Duodenal mucosa (tissue), 2 donors: ENCODE data around the gene SLC25A41.

Experiments
- H3K27ac ChIP-seq: one replicate; pipeline ENCODE4 v1.7.0; 2013; ENCODE audit warnings: low read depth, low read length
- H3K27me3 ChIP-seq, 2 donors: one replicate each; pipeline ENCODE4 v1.7.0; 2013; ENCODE audit warnings: low read length in 2 of 2, control low read depth in 1 of 2; ENCODE audit not compliant: insufficient read depth in 2 of 2, control insufficient read depth in 1 of 2
- H3K36me3 ChIP-seq, 2 donors: one replicate each; pipeline ENCODE4 v1.7.0; 2013; ENCODE audit warnings: low read length in 2 of 2, control low read depth in 1 of 2; ENCODE audit not compliant: insufficient read depth in 2 of 2, control insufficient read depth in 1 of 2
- H3K4me1 ChIP-seq, 2 donors: one replicate each; pipeline ENCODE4 v1.7.0; 2013; ENCODE audit warnings: low read length in 2 of 2, control low read depth in 1 of 2; ENCODE audit not compliant: insufficient read depth in 2 of 2, control insufficient read depth in 1 of 2
- H3K4me3 ChIP-seq, 2 donors: one replicate each; pipeline ENCODE4 v1.7.0; 2013; ENCODE audit warnings: low read length in 2 of 2, low read depth in 1 of 2
- H3K9ac ChIP-seq, 2 donors: one replicate each; pipeline ENCODE4 v1.7.0; 2013; ENCODE audit warnings: low read length in 2 of 2, low read depth in 1 of 2
- H3K9me3 ChIP-seq, 2 donors: one replicate each; pipeline ENCODE4 v1.7.0; 2013; ENCODE audit warnings: low read length in 2 of 2, control low read depth in 1 of 2; ENCODE audit not compliant: control insufficient read depth in 1 of 2

SLC25A41 gene

GRCh38 chr19:6421075-6422014 is 12.2 kb downstream of the SLC25A41 start:
- Histone ChIP-seq H3K4me1 (peaks cover 21 to 25% of the 10 kb centered on the region in 2 donors), H3K9ac (no peak overlapping the region), H3K36me3 (peaks cover 30 to 56% of the 10 kb centered on the region in 2 donors)

GRCh38 chr19:6418562-6418932 is 15.0 kb downstream of the SLC25A41 start:
- Histone ChIP-seq H3K4me1 (peaks cover 16 to 18% of the 10 kb centered on the region in 2 donors), H3K4me3 (no peak overlapping the region), H3K9me3 (no peaks in the 10 kb centered on the region), H3K27me3 (no peaks in the 10 kb centered on the region), H3K27ac (no peak overlapping the region), H3K36me3 (peaks cover 42 to 75% of the 10 kb centered on the region in 2 donors), H3K9ac (no peak overlapping the region)

More at GRCh38 chr19:6421075-6422014, 12.2 kb downstream of the SLC25A41 start:
- Histone ChIP-seq H3K9me3 (no peaks in the 10 kb centered on the region), H3K27me3 (no peaks in the 10 kb centered on the region), H3K4me3 (no peak overlapping the region), H3K27ac (no peak overlapping the region)

- no peaks in the 10 kb centered on the region for H3K9me3 ChIP-seq
- no peak overlapping the region for H3K9ac ChIP-seq
- H3K4me3 ChIP-seq = no peak overlapping the region
- H3K36me3 ChIP-seq = peaks cover 42 to 75% of the 10 kb centered on the region in 2 donors
- no peaks in the 10 kb centered on the region for H3K27me3 ChIP-seq
- H3K27ac ChIP-seq = no peak overlapping the region
- H3K4me1 ChIP-seq = peaks cover 10 to 12% of the 10 kb centered on the region in 2 donors
These were observed 15.6 kb downstream of the SLC25A41 start for GRCh38 chr19:6417713-6418561.

- no peak overlapping the region for H3K27ac ChIP-seq
- H3K9me3 ChIP-seq = no peaks in the 10 kb centered on the region
- peaks cover 0 to 7% of the 10 kb centered on the region in 2 donors for H3K4me1 ChIP-seq
- H3K4me3 ChIP-seq = no peak overlapping the region
- H3K9ac ChIP-seq = no peak overlapping the region
- no peaks in the 10 kb centered on the region for H3K27me3 ChIP-seq
- H3K36me3 ChIP-seq = peaks cover 42 to 74% of the 10 kb centered on the region in 2 donors
These were observed 16.7 kb downstream of the SLC25A41 start for GRCh38 chr19:6416658-6417405.

GRCh38 chr19:6415591-6416190 is 17.9 kb downstream of the SLC25A41 start:
- Histone ChIP-seq H3K4me1 (peaks cover 0 to 7% of the 10 kb centered on the region in 2 donors), H3K9me3 (no peaks in the 10 kb centered on the region), H3K27ac (no peak overlapping the region), H3K27me3 (no peaks in the 10 kb centered on the region), H3K4me3 (no peak overlapping the region), H3K9ac (no peak overlapping the region), H3K36me3 (peaks cover 42 to 62% of the 10 kb centered on the region in 2 donors)

GRCh38 chr19:6414793-6415590 is 18.6 kb downstream of the SLC25A41 start:
- Histone ChIP-seq H3K9ac (no peak overlapping the region), H3K27me3 (no peaks in the 10 kb centered on the region), H3K36me3 (peaks cover 42 to 55% of the 10 kb centered on the region in 2 donors), H3K9me3 (no peaks in the 10 kb centered on the region), H3K4me3 (no peak overlapping the region), H3K4me1 (peaks cover 0 to 7% of the 10 kb centered on the region in 2 donors), H3K27ac (no peak overlapping the region)

- Histone ChIP-seq H3K27ac (no peak overlapping the region), H3K36me3 (peaks cover 34 to 45% of the 10 kb centered on the region in 2 donors), H3K9me3 (no peaks in the 10 kb centered on the region), H3K27me3 (no peaks in the 10 kb centered on the region), H3K9ac (no peak overlapping the region), H3K4me1 (peaks cover 0 to 7% of the 10 kb centered on the region in 2 donors), H3K4me3 (no peak overlapping the region)
These were observed 19.6 kb downstream of the SLC25A41 start for GRCh38 chr19:6413721-6414643.

GRCh38 chr19:6413291-6413690 is 20.3 kb downstream of the SLC25A41 start:
- H3K4me1 ChIP-seq = peaks cover 0 to 7% of the 10 kb centered on the region in 2 donors
- H3K4me3 ChIP-seq = no peak overlapping the region
- H3K27me3 ChIP-seq = no peaks in the 10 kb centered on the region
- H3K9me3 ChIP-seq = no peaks in the 10 kb centered on the region
- H3K27ac ChIP-seq = no peak overlapping the region
- H3K9ac ChIP-seq = no peak overlapping the region
- peaks cover 28 to 38% of the 10 kb centered on the region in 2 donors for H3K36me3 ChIP-seq
